A673 (cell line): Measurements from ENCODE around the gene TRNAU1AP. TPM values are rescaled to one million over a fixed set of nuclear protein-coding genes. Genes with fewer than 3 reads are reported as not detected.

Experiments used
- BruUV-seq: library from RNA; stranded (reverse); fragments of 400-500 nt; replicated peaks from 2 replicates; lab custom pipeline; 2021; lab: Mats Ljungman, UMichigan
- CTCF ChIA-PET: fragments of 300-600 bp; sonication (Branson Sonifier 250); formaldehyde crosslinking; loops from one replicate; lab custom pipeline; 2022; ENCODE audit warnings: antibody characterized with exemption; lab: Charles Lee
- POLR2A ChIA-PET: fragments of 300-600 bp; sonication (Branson Sonifier 250); formaldehyde crosslinking; loops from one replicate; lab custom pipeline; 2022; ENCODE audit warnings: antibody characterized with exemption; ENCODE audit not compliant: low non-redundant PET; lab: Charles Lee
- DNase-seq: peaks from one replicate; pipeline ENCODE4 v3.0.0-alpha.2; 2015; ENCODE audit warnings: low spot score
- H3K27ac ChIP-seq: fragments of 200-600 bp; sonication (generic); 2 replicates; pipeline ENCODE4 v1.5.1; 2016; ENCODE audit warnings: mixed run types, low read depth, mild to moderate bottlenecking, mixed read lengths, antibody characterized with exemption, low read length; ENCODE audit not compliant: poor library complexity, severe bottlenecking
- H3K27me3 ChIP-seq: fragments of 200-600 bp; sonication (generic); replicated peaks from 2 replicates; pipeline ENCODE4 v1.6.1; 2017; ENCODE audit warnings: mixed run types, low read depth, mild to moderate bottlenecking, mixed read lengths, antibody characterized with exemption, low read length; ENCODE audit not compliant: insufficient read depth, poor library complexity
- H3K36me3 ChIP-seq: fragments of 200-600 bp; sonication (generic); 2 replicates; pipeline ENCODE4 v1.6.1; 2016; ENCODE audit warnings: mixed run types, mild to moderate bottlenecking, mixed read lengths, antibody characterized with exemption, low read length; ENCODE audit not compliant: insufficient read depth, poor library complexity, severe bottlenecking
- H3K4me1 ChIP-seq: fragments of 200-600 bp; sonication (generic); 2 replicates; pipeline ENCODE4 v1.6.1; 2017; ENCODE audit warnings: mixed run types, mild to moderate bottlenecking, mixed read lengths, antibody characterized with exemption, low read length; ENCODE audit not compliant: insufficient read depth, poor library complexity, severe bottlenecking
- H3K4me3 ChIP-seq: fragments of 200-600 bp; sonication (generic); 2 replicates; pipeline ENCODE4 v1.5.1; 2016; ENCODE audit warnings: low read depth, mixed run types, mild to moderate bottlenecking, mixed read lengths, low read length; ENCODE audit not compliant: poor library complexity, severe bottlenecking
- H3K9me3 ChIP-seq: fragments of 200-600 bp; sonication (generic); 2 replicates; pipeline ENCODE4 v1.6.1; 2016; ENCODE audit warnings: mixed run types, low read depth, mild to moderate bottlenecking, mixed read lengths, antibody characterized with exemption, low read length; ENCODE audit not compliant: poor library complexity, severe bottlenecking
- EZH2 ChIP-seq: fragments of 200-600 bp; sonication (generic); IDR thresholded peaks from 2 replicates; pipeline ENCODE4 v1.6.1; 2017; ENCODE audit warnings: borderline replicate concordance, low read depth, mild to moderate bottlenecking, mixed read lengths, antibody characterized with exemption, low read length; ENCODE audit not compliant: poor library complexity, severe bottlenecking
- intact Hi-C: fragments of 100-400 bp; cut with micrococcal nuclease; formaldehyde crosslinking; loops from one replicate; pipeline ENCODE4 v1.10.0; 2022; ENCODE audit not compliant: unreplicated experiment
- total RNA-seq: library from RNA; stranded (reverse); gene quantifications from 2 replicates; pipeline ENCODE4 v1.2.3, GENCODE V29; 2021
- TF ChIP-seq, protein P1 (sequence below): fragments of 300-800, 200-600 bp; sonication (generic); conservative IDR thresholded peaks from 2 replicates; pipeline ENCODE4 v1.5.1; 2017; ENCODE audit warnings: low read depth, mild to moderate bottlenecking, antibody characterized with exemption, low read length, moderate library complexity, mixed read lengths

TRNAU1AP gene
- total RNA-seq, 1 experiment from 2014 or later, result 33.8 TPM

- ChIA-PET CTCF (interaction anchor here (0.6 kb wide), 1 partner anchor 12 kb away, joined by 4 read pairs; no protein-coding TSS in a partner anchor), POLR2A (no interaction called here)
- no peaks in the 10 kb centered on the region for H3K36me3 ChIP-seq
- H3K9me3 ChIP-seq, result no peaks in the 10 kb centered on the region
- TF ChIP-seq, protein P1, sequence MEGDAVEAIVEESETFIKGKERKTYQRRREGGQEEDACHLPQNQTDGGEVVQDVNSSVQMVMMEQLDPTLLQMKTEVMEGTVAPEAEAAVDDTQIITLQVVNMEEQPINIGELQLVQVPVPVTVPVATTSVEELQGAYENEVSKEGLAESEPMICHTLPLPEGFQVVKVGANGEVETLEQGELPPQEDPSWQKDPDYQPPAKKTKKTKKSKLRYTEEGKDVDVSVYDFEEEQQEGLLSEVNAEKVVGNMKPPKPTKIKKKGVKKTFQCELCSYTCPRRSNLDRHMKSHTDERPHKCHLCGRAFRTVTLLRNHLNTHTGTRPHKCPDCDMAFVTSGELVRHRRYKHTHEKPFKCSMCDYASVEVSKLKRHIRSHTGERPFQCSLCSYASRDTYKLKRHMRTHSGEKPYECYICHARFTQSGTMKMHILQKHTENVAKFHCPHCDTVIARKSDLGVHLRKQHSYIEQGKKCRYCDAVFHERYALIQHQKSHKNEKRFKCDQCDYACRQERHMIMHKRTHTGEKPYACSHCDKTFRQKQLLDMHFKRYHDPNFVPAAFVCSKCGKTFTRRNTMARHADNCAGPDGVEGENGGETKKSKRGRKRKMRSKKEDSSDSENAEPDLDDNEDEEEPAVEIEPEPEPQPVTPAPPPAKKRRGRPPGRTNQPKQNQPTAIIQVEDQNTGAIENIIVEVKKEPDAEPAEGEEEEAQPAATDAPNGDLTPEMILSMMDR, result no peak
- TF ChIP-seq EZH2, result no peak
- intact Hi-C loops, result no loop called here
- peaks cover 5% of the 10 kb centered on the region for H3K4me1 ChIP-seq
- no TSS peak for BruUV-seq
- no peak overlapping the region for H3K27ac ChIP-seq
- H3K27me3 ChIP-seq, result no peaks in the 10 kb centered on the region
- H3K4me3 ChIP-seq, result no peak overlapping the region
- DNase-seq, result no peak
These were observed 7.6 kb upstream of the TRNAU1AP start for GRCh38 chr1:28545246-28545628.

DNA sequence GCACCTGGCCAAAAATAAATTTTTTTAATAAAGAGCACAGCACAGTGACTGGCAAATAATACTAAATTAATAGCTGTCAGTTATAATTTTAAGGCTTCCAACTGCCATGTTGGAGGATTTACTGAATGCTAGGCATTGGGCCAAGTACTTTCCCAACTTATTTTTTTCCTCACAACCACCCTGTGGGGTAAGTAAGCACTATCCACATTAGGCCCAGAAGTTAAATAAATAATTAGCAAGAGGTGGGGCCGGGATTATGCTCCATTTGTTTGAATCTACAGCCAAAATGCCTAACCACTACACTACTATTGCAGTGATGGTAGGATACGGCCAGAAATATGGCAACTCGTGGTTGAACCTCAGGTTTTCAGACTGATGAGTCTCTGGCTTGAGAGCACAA lies 4.6 kb upstream of the TRNAU1AP start:
- no peak overlapping the region for H3K27ac ChIP-seq
- H3K9me3 ChIP-seq, result no peaks in the 10 kb centered on the region
- TF ChIP-seq, protein P1, result no peak
- TF ChIP-seq EZH2, result no peak
- peak; percentile 35 for DNase-seq
- ChIA-PET POLR2A (no interaction called here), CTCF (no interaction called here)
- peaks cover 12% of the 10 kb centered on the region for H3K4me1 ChIP-seq
- H3K36me3 ChIP-seq, result no peaks in the 10 kb centered on the region
- no TSS peak for BruUV-seq
- intact Hi-C loops, result no loop called here
- no peaks in the 10 kb centered on the region for H3K27me3 ChIP-seq
- H3K4me3 ChIP-seq, result no peak overlapping the region

GRCh38 chr1:28551381-28551780 lies 1.5 kb upstream of the TRNAU1AP start:
- no TSS peak for BruUV-seq
- no peak for TF ChIP-seq EZH2
- TF ChIP-seq, protein P1, result no peak
- Histone ChIP-seq H3K9me3 (no peaks in the 10 kb centered on the region), H3K4me3 (no peak overlapping the region), H3K4me1 (peaks cover 12% of the 10 kb centered on the region), H3K27me3 (no peaks in the 10 kb centered on the region), H3K36me3 (peaks cover 4% of the 10 kb centered on the region), H3K27ac (no peak overlapping the region)
- intact Hi-C loops, result no loop called here
- POLR2A ChIA-PET, result no interaction called here
- DNase-seq, result no peak
- CTCF ChIA-PET, result no interaction called here
